C4-2B (cell line): Measurements from ENCODE around the gene SPTBN5.

Experiments used
- H3K27ac ChIP-seq: fragments of 450-650 bp; 2 replicates; pipeline ENCODE4 v1.5.1; 2017
- CTCF ChIP-seq: fragments of 450-650 bp; conservative IDR thresholded peaks from 2 replicates; pipeline ENCODE4 v1.5.1; 2017; ENCODE audit warnings: mild to moderate bottlenecking
- ZFX ChIP-seq: fragments of 450-650 bp; IDR thresholded peaks from 2 replicates; pipeline ENCODE4 v1.6.1; 2017

SPTBN5 gene

GRCh38 chr15:41930867-41931222 lies 37.0 kb upstream of the SPTBN5 start:
- no peak overlapping the region for H3K27ac ChIP-seq
- TF ChIP-seq ZFX (no peak), CTCF (no peak)

- H3K27ac ChIP-seq: no peak overlapping the region
- TF ChIP-seq CTCF (no peak), ZFX (no peak)
These were observed 36.5 kb upstream of the SPTBN5 start for GRCh38 chr15:41930221-41930866.

- peak overlapping the region; percentile 84 for H3K27ac ChIP-seq
- TF ChIP-seq CTCF (no peak), ZFX (no peak)
These were observed 35.1 kb upstream of the SPTBN5 start for GRCh38 chr15:41928637-41929620.

- no peak for TF ChIP-seq ZFX
- no peak for TF ChIP-seq CTCF
- peak overlapping the region; percentile 84 for H3K27ac ChIP-seq
These were observed 34.2 kb upstream of the SPTBN5 start for GRCh38 chr15:41928100-41928499.

- H3K27ac ChIP-seq: no peak overlapping the region
- TF ChIP-seq ZFX (no peak), CTCF (no peak)
These were observed 33.7 kb upstream of the SPTBN5 start for GRCh38 chr15:41927536-41927935.

- TF ChIP-seq CTCF (no peak), ZFX (no peak)
- H3K27ac ChIP-seq: peak overlapping the region; percentile 33
These were observed 32.6 kb upstream of the SPTBN5 start for GRCh38 chr15:41926185-41927056.
